GM12891 (cell line): Measurements from ENCODE around the gene MAP3K1.

Source experiments
- PAX5 ChIP-seq: IDR thresholded peaks from 2 replicates; pipeline ENCODE4 v1.6.1; 2011; ENCODE audit warnings: low read length, moderate library complexity, mild to moderate bottlenecking; ENCODE audit not compliant: insufficient read depth, severe bottlenecking
- POLR2A ChIP-seq: IDR thresholded peaks from 2 replicates; pipeline ENCODE4 v1.6.1; 2011; ENCODE audit warnings: low read depth, low read length, control low read depth
- POLR2AphosphoS5 ChIP-seq: IDR thresholded peaks from 2 replicates; pipeline ENCODE4 v1.6.1; 2011; ENCODE audit warnings: low read depth, low read length, control low read depth
- SPI1 ChIP-seq: IDR thresholded peaks from 2 replicates; pipeline ENCODE4 v1.6.1; 2011; ENCODE audit warnings: low read depth, low read length, control low read depth
- TAF1 ChIP-seq: IDR thresholded peaks from 2 replicates; pipeline ENCODE4 v1.6.1; 2011; ENCODE audit warnings: low read depth, low read length, control low read depth

DNA sequence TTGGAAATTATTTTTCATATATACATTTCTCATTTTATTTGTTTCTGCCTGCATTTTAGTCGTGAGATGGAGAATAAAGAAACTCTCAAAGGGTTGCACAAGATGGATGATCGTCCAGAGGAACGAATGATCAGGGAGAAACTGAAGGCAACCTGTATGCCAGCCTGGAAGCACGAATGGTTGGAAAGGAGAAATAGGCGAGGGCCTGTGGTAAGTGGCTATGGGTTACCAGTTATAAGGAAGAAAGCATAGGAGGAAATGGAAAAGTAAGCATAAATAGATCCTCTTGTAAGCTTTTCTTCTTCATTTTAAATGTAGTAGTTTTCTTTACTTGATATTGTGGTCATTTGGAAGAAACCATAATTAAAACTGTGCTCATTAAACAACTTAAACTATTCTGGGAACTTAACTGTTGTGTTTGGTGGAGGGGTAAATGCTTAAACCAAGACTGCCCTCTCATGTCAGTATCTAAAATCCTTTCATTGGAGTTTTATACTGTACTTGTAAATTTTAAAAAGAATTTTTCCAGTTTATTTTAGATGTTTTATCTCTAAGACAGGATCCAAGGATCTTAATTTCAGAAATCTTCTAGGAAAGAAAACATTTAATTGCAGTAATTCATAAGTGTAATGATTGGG is 41.3 kb downstream of the MAP3K1 start:
- TF ChIP-seq POLR2A (no peak), POLR2AphosphoS5 (no peak), SPI1 (no peak), TAF1 (no peak), PAX5 (no peak)
